ENCODE results near the gene ZNHIT3. TPM values are rescaled to one million over a fixed set of nuclear protein-coding genes. Genes with fewer than 3 reads are reported as not detected.
A peak's percentile ranks its signal among the peaks of the same experiment; 100 is the strongest.

Gene ZNHIT3
- total and polyA plus RNA-seq, 10 of the 15 experiments (the other 5 are each of a cell fraction or from before 2014, with no cell fraction given) = 34.1 to 128 (median 55.6) TPM

- TF ChIP-seq SUPT20H (IDR thresholded peaks at IDR 0.05; ENCODE audit: borderline replicate concordance, control insufficient read depth, low read depth, low read length) = no peak
- peak; percentile 16 to 38 (median 18); a peak in 2 of 6 replicates for TF ChIP-seq CTCF (IDR thresholded peaks at IDR 0.05 in 2 of 3, conservative IDR thresholded peaks at IDR 0.05 in 1 of 3; ENCODE audit: control insufficient read depth in 2 of 3, extremely low read depth in 1 of 3, insufficient read depth in 1 of 3, low read depth in 3 of 3, low read length in 3 of 3)
- TF ChIP-seq ETV6 (conservative IDR thresholded peaks at IDR 0.05 in 1 of 2, IDR thresholded peaks at IDR 0.05 in 1 of 2; ENCODE audit: borderline replicate concordance in 1 of 2, low read depth in 1 of 2) = no peak
- TF ChIP-seq HDAC6 (IDR thresholded peaks at IDR 0.05; ENCODE audit: unreplicated experiment) = no peak
- no peak for TF ChIP-seq SMAD1 (IDR thresholded peaks at IDR 0.05; ENCODE audit: low read depth, partially characterized antibody)
- TF ChIP-seq CHD4 (IDR thresholded peaks at IDR 0.05) = no peak
- TF ChIP-seq YY1 (IDR thresholded peaks at IDR 0.05; ENCODE audit: low read depth, low read length) = no peak
- TF ChIP-seq SRF (IDR thresholded peaks at IDR 0.05; ENCODE audit: low read depth in 2 of 2, low read length in 2 of 2) = no peak
- TF ChIP-seq HSF1 (IDR thresholded peaks at IDR 0.05; ENCODE audit: low read depth, low read length) = no peak
- no peak for TF ChIP-seq ZNF207 (IDR thresholded peaks at IDR 0.05; ENCODE audit: borderline replicate concordance)
- no peak for TF ChIP-seq BMI1 (IDR thresholded peaks at IDR 0.05; ENCODE audit: borderline replicate concordance)
- TF ChIP-seq, protein P1, sequence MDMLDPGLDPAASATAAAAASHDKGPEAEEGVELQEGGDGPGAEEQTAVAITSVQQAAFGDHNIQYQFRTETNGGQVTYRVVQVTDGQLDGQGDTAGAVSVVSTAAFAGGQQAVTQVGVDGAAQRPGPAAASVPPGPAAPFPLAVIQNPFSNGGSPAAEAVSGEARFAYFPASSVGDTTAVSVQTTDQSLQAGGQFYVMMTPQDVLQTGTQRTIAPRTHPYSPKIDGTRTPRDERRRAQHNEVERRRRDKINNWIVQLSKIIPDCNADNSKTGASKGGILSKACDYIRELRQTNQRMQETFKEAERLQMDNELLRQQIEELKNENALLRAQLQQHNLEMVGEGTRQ (IDR thresholded peaks at IDR 0.05; ENCODE audit: borderline replicate concordance, low read depth, low read length) = no peak
- no peak for TF ChIP-seq ATF3 (IDR thresholded peaks at IDR 0.05; ENCODE audit: borderline replicate concordance, extremely low read depth, low read depth, low read length)
- no peak; the same call in 1 of the 2 replicates for TF ChIP-seq MTA3 (IDR thresholded peaks at IDR 0.05; ENCODE audit: borderline replicate concordance, low read length)
- no peak for TF ChIP-seq IRF4 (IDR thresholded peaks at IDR 0.05; ENCODE audit: low read depth, low read length)
- no peak for TF ChIP-seq EGR1 (IDR thresholded peaks at IDR 0.05; ENCODE audit: borderline replicate concordance in 1 of 2, low read depth in 2 of 2, low read length in 2 of 2)
- no peak for TF ChIP-seq MYC (IDR thresholded peaks at IDR 0.05; ENCODE audit: insufficient read depth, insufficient read length, insufficient replicate concordance, low read length, severe bottlenecking)
- no peak for TF ChIP-seq GATAD2B (conservative IDR thresholded peaks at IDR 0.05; ENCODE audit: low read depth)
- TF ChIP-seq ZBED1 (IDR thresholded peaks at IDR 0.05; ENCODE audit: borderline replicate concordance) = no peak
- TF ChIP-seq CBX3 (IDR thresholded peaks at IDR 0.05; ENCODE audit: borderline replicate concordance, low read depth) = no peak
- TF ChIP-seq CREB1 (IDR thresholded peaks at IDR 0.05; ENCODE audit: low read depth) = no peak
- no peak for TF ChIP-seq PKNOX1 (IDR thresholded peaks at IDR 0.05)
- no peak for TF ChIP-seq TAF1 (IDR thresholded peaks at IDR 0.05; ENCODE audit: borderline replicate concordance, low read depth, low read length)
These were observed 57.5 kb downstream of the ZNHIT3 start (continued) for GRCh38 chr17:36544044-36544306.
